Suppressor macrophage treated with lipopolysaccharide for 1 hour (primary cell): ENCODE data around the gene CAP1.

Source experiments
- DNase-seq, 3 donors: peaks; one replicate each; pipeline ENCODE4 v3.0.0-alpha.2; 2020 to 2022

The CAP1 gene

DNA sequence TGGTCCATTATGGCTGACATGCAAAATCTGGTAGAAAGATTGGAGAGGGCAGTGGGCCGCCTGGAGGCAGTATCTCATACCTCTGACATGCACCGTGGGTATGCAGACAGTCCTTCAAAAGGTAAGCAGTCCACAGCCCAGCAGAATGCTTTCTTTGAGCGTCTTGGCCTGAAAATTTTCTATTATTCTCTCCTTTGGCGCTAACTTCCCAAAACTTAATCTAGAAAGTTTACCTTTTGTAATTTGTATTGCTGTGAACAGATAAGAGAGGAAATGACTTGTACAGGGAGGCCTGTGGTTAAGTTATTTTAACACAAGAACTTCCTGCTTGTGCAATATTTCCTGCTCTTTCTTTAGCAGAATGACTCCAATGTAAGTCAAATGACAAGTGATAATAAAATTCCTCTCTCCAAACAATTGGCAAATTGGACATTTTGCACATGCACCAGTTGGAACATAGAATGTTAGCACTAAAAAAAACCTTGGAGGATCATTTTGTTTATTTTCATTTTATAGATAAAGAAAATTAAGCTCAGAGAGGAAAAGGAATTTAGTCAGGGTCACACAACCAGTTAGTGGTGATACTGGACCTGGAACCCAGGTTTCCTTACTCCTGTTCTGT is 18.9 kb downstream of the CAP1 start:
- DNase-seq, result peak; percentile 58 to 85 (median 81)

DNA sequence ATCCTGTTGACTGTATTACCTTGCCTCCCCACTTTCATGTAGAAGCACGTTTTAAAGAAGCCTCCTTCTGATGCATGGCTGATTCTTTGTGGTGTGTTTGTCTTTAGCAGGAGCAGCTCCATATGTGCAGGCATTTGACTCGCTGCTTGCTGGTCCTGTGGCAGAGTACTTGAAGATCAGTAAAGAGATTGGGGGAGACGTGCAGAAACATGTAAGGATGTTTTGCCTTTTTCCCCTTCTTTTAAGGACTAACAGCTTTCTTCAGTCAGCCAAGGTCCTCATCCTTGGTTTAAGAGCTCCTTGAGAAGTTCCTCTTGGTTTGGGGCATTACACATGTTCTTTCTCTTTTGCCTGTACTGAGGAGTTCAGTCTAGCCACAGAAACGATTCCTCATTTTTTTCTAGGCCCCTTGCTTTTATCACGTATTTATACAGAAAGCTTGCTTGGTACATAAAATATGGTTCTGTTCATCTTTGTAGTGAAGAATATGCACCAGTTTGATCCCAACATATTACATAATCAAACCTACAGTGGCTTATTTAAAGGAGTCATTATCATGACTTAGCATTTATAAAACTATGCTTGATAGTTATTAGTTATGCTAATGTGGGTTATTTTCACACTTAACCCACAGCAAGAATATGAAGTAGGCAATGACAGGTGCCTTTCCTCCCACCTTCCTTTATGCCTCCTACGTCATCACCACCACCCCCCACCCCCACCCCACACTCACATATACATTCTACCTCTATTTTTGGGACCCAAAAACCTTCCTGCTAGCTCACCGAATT is 19.6 kb downstream of the CAP1 start:
- peak in 2 of 3 donors; percentile 38 to 49 for DNase-seq

DNA sequence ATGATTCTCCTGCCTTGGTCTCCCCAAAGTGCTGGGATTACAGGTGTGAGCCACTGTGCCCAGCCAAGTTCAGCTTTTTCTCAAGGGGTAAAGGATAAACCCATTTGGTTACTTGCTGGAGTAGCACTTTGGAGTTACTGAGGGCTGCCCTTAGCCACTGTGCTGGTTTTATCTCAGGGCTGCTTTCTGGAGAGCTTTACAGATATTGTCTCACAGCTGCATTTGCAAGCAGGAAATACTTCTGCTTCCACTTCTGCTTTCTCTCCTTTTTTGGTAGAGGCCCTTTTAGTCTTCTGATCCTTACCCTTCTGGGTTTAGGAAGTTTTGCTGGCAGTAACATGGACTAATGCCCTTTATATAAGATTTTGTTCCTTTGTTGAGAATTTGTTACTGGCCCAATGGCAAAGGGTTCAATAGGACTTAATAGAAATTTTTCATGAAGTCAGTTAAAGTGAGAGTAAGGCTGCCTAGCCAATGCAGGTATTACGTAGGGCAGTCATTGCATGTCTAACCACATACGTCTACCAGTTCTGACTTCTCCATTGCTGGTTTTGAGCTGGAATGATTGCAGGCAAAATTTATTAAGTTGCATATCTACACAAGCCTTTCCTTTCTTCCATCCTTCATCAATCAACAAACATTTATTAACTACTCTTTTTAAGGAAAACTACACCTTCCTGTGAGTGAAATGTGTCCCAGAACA is 24.4 kb downstream of the CAP1 start:
- DNase-seq, result peak; percentile 51 to 74 (median 65)

DNA sequence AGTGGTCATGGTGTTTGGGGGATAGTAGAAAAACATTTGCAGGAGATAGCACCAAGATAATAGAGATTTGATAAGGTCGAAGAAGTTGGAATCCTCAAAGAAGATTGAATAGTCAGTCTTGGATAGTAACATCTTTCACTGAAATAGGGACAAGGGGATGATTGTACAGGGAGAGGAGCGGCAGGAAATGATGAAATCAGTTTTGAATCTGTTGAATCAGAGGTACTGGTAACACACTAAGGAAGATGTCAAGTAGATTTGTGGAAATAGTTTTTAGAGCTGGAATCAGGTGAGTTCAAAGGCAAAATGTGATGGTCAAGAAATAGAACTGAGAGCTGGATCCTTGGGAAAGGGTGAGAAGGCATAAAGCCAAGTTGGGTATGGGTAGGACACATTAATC is 26.5 kb downstream of the CAP1 start:
- DNase-seq, result no peak

DNA sequence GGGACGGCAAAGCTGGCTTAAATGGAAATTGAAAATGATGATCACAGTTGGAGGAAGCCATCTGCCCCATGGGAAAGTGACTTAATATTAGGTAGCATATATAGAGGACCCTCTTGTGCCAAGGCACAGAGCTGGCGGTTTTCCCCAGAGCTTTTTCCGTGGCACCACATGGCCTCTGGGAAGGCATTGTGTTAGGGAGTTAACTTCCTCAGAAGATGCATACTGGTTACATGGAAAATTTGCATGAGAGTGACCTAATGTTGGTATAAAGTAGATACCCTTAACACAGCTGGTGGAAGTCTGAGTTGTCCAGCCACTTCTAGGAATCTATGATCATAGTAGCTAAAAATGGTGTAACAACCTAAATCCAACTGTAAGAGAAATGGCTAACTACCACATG is 27.3 kb downstream of the CAP1 start:
- peak in 2 of 3 donors; percentile 59 to 84 for DNase-seq

DNA sequence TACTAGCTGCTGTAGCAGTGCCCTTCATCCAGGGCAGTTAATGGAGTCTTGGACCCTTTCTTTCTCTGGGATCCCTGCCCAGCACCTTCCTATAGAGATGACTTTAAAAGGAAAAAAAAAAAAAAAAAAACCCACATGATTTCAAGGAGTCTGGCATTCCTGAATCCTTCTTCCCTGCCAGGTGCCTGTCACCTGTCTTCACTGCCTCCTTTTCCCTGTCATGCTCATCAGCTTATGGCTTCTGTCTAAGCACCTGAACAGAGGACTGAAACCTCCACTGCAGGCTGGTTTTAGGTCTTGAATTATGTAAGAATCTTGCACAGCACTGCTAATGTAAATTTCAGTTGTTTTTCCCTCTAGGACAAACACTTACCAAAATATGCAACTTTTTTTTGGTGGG is 31.6 kb downstream of the CAP1 start:
- no peak for DNase-seq

DNA sequence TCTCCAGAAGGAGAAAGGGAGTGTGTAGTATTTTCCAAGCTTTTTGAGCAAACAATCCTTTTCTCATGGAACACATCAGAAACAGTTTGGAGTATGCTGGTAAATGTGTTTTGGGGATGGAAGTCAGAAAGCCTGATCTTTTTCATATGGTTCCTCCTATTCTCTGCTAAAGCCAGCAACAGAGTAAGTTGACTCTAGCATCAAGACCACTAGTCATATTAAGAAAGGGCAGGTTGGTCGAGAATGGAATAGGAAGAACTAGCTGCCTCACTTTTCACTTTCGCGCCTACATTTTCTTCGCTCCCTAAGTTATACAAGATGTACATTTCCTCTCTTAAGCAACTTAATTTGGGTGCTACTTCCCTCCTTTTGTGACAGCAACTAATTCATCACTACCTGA is 32.5 kb downstream of the CAP1 start:
- DNase-seq, result no peak

DNA sequence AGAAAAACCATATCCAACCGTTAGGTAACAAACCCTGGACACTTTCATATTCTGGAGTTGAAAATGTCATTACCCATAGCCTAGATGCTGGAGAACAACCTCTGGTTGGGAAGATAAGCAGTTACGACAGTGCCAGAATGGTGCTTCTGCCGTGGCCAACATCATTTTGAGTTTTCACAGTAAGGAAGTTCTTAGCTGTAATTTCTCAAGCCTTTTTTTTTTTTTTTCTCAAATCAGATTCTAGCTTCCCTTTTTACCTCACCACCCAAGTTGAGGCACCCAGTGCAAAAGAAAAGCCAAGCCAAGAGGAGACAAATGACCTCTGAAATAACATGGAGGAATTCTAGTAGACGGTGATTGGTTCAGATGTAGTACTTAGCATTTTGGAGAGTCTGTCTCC is 34.7 kb downstream of the CAP1 start:
- DNase-seq, result peak; percentile 39 to 68 (median 56)

DNA sequence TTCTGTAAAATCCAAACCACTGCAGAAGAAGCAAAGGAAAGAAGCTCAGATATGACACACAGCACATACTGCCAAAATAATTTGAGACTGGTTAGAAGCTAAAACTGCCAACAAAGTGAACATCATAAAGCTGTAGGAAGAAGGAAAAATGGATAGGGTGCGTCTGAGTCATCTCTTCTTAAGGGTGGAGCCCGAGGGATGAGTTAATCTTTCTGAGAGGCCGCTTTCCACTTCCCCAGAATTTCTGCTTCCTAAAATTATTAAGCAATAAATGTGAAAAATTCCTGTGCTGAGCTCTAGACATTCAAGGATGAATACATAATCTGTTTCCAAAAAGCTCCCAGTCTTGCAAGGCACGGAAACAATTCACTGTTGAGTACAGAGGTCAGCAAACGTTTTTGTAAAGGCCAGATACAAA is 36.4 kb downstream of the CAP1 start:
- peak; percentile 86 to 95 (median 93) for DNase-seq

DNA sequence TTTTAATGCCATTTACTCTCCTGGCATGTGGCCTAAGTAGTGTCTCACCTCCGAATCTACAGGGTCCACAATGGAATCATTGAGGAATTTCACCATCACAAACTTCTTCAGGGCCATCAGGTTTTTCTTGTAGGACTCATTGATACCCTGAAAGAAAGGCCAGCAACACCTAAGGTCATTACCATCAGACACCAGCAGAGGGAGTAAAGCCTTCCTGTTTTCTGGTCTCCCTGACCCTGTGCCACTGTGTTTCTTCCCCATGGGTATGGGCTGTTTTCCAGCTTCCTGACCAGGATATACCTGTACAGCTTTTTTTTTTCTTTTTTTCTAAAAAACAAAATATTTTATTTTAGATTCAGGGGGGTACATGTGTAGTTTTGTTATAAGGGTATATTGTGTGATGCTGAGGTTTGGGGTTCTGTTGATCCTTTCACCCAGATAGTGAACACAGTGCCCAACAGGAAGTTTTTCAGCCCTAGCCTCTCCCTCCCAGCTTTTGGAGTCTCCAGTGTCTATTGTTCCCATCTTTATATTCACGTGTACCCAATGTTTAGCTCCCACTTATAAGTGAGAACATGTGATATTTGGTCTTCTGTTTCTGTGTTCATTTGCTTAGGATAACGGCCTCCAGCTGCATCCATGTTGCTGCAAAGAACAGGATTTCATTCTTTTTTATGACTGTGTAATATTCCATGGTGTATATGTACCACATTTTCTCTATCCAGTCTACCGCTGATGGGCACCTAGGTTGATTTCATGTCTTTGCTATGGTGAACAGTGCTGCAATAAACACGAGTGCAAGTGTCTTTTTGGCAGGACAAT is 38.2 kb downstream of the CAP1 start:
- peak; percentile 75 to 80 (median 76) for DNase-seq

DNA sequence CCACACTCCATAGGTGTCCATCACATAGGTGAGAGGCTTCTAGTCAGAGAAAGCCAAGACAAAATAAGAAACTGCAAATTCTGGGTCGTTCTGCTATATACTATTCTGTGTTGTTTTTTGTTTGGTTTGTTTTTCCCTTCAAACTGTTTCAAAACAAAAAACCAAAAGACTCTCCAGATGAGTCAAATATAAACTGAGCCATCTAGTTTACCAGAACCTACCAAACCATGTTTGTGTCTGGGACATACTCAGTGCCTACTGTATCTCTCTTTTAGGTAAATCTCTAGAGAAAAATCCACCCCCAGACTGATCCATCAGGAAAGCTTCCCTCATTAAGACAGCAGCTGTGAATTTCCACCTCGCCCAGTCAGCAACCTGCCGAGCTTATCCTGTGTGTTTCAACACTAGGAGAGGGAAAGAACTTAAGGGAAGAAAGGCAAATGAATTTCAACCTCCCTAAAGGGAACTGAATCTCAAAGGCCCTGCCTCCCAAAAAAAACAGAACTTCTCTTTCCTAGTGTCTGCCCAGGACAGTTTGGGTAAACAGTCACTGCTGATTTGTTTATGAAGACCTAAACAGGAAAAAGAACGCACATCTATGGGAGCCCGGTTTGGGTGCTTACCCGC is 39.4 kb downstream of the CAP1 start:
- peak; percentile 53 to 65 (median 63) for DNase-seq

DNA sequence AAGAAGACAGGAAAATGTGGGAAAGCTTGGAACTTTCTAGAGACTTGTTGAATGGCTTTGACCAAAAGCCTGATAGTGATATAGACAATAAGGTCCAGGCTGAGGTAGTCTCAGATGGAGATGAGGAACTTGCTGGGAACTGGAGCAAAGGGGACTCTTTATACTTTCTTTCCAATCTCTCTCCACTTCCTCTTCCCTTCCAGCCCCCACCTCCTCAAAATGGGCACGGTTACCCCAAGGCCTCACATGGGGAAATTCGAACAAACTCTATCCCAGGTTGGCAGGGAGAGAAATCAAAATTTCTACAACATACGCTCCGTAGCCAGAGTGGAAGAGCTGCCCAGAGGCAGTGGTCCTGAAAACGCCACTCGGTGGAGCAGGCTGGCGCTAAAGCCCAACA is 41.3 kb downstream of the CAP1 start:
- peak in 2 of 3 donors; percentile 43 to 65 for DNase-seq

DNA sequence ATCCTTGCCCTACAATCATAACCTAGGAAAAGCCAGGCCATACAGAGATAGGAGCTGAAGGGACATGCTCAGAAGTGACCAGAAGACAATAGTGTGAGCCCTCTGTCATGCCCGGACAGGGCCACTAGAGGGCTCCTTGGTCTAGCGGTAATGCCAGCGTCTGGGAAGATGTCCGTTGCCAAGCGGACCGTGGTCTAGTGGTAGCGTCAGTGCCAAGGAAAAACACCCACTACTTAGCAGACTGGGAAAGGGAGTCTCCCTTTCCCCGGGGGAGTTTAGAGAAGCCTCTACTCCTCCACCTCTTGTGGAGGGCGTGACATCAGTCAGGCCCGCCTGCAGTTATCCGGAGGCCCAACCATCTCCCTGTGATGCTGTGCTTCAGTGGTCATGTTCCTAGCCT is 44.2 kb downstream of the CAP1 start:
- DNase-seq, result peak; percentile 67 to 77 (median 75)

DNA sequence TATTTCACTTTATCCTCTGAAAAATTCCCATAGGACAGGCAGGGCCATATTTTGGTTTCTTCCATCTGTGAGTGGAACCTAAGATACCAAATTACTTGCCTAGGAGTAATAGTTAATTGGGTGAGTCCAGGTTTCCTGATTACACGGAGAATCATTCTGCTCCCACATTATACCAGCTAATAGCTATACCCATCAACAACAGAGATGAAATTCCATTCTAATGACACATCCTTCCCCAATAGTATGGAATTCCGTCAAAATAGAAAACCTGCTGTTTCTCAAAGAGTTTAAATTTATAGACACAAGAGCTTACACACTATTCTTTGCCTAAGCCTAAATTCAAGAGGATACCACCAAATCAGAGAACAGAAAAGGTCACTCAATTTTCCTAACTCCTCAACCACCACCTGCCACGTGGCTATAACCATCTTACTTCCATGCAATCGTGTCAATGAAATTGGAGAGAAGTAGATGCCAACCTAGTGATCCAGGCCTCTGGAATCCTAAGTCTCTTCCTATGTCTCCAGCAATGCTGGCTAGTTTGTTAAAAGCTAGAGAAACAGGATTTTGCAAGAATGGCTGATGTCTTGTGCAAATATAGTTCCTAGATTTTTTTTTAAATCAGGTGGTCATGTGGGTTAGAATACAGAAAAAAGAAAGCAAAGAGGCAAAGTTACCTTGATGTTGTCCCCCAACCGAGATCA is 50.3 kb downstream of the CAP1 start:
- no peak for DNase-seq

DNA sequence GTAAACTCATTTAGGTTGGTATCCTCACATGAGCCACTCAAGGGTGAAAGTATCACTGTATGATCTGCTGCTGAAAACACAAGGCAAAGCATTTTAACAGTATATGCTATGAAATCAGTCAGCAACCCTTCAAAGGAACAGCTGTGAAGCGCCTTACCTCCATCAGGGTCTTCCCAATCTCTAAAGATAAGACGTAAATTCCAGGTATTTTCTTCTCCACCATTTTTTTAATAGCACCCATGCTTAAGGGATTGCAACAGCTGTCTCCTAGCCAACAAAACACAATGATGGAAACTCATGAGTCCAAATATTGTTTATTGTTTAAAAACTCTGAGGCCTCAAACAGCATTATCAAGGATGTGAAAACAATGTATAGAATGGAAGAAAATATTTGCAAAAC is 51.7 kb downstream of the CAP1 start:
- DNase-seq, result no peak

DNA sequence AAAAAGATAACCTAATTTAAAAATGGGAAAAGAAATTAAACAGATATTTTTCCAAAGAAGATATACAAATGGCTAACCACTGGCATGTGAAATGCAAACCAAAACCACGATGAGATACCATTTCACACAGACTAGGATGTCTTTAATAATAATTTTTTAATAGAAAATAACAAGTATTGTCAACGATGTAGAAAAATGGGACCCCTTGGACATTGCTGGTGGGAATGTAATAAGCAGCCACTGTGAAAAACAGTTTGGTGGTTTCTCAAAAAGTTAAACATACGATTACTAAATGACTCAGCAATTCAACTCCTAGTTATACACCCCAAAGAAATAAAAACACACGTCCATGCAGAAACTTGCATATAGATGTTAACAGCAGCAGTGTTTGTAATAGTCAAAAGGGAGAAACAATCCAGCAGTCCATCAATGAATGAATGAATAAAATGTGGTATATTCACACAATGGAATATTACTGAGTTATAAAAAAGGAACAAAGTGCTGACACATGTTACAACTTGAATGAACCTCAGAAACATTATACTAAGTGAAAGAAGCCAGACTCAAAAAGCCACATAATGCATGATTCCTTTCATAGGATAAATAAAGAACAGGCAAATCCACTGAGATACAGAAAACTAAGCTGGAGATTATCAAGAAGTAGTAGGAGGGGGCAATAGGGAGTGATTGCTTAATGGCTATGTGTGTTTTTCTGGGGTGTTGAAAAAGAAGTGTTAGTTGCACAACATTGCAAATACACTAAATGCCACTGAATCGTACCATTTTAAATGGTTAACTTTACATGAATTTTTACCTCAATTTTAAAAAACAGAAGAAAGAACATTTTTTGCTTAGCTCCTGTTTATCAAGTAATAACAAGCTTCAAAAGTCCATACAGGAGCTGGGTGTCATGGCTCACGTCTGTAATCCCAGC is 52.4 kb downstream of the CAP1 start:
- DNase-seq, result peak in 2 of 3 donors; percentile 53 to 57

DNA sequence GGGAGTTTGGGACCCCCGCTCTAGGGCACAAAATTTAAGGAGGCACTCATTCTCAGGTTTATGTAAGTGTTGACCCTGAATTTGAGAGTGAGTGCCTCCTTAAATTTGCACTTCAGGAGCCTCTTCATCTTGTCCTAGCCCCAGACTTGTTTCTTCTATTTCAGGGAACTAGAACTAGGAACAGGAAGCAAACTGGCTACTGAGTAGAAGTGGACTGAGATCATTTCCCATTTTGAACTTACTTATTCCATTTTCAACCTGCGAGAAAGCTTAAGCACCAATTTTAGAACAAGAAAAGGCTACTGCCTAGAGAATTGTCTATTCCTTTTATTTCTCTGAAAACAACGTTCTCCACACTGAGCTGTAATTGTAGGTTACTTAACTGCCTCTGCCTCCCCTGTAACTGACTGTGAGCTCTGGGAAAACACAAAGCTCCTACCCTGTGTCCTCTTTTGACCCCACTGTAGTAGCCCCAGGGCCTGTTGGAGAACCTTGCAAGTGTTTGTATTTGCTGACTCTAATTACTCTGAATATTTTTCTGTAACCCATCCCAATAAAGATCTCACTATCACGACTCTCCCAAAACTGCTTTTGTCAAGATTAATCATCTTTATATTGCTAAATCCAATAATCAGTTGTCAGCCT is 54.1 kb downstream of the CAP1 start:
- DNase-seq, result peak; percentile 63 to 74 (median 74)

DNA sequence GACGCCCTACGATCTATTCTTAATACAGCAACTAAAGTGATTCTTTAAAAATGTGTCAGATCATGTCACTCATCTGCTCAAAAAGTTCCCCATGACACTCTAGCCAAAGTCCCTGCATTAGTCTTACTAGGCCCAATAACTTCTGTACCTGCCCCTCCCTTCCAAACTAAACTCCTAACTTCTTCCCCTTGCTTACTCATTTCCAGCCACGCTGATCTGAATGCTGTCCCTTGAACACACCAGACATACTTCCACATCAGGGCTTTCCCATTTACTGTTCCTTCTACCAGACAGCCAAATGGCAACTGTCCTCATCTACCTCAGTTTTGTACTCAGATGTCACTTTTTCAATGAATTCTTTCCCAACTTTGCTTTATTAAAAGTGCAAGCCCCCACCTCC is 55.3 kb downstream of the CAP1 start:
- peak; percentile 77 to 87 (median 81) for DNase-seq

DNA sequence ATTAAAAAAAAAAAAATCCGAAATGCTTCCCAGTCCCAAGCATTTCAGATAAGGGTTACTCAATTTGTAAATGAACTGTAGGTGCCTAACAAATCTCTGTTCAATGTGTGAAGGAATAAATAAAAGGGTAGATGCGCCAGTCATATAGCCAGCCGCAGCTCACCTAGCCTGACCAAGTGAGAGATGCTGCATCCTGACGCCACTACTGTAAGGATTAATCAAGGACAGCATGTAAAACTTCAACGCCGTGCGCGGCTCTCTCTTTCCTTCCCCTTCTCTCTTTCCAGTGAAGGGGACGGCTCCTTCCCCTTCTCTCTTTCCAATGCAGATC is 56.1 kb downstream of the CAP1 start:
- no peak for DNase-seq
